HEK293T (cell line): ENCODE data around the gene ERAP2.

Experiments
- CTCF ChIA-PET: fragments of 350-600 bp; formaldehyde crosslinking; extraction: SDS; loops from one replicate; lab custom pipeline; 2021; ENCODE audit warnings: antibody characterized with exemption, inconsistent platforms; lab: Yijun Ruan, JAX
- POLR2A ChIA-PET: fragments of 350-600 bp; formaldehyde crosslinking; extraction: SDS; loops from one replicate; lab custom pipeline; 2020; ENCODE audit warnings: antibody characterized with exemption, inconsistent platforms; lab: Yijun Ruan, JAX
- DNase-seq: peaks from one replicate; pipeline ENCODE4 v3.0.0; 2012; ENCODE audit warnings: mixed read lengths; ENCODE audit errors: extremely low spot score
- ARNT ChIP-seq: fragments of 450-650 bp; IDR thresholded peaks from 2 replicates; pipeline ENCODE4 v1.6.1; 2017; ENCODE audit warnings: mild to moderate bottlenecking
- BHLHE40 ChIP-seq: fragments of 450-650 bp; IDR thresholded peaks from 2 replicates; pipeline ENCODE4 v1.6.1; 2016; ENCODE audit warnings: mild to moderate bottlenecking, moderate library complexity, borderline replicate concordance
- CTBP1 ChIP-seq: fragments of 450-650 bp; IDR thresholded peaks from 2 replicates; pipeline ENCODE4 v1.6.1; 2016; ENCODE audit warnings: borderline replicate concordance
- ELF4 ChIP-seq: fragments of 450-650 bp; IDR thresholded peaks from 2 replicates; pipeline ENCODE4 v1.6.1; 2017; ENCODE audit warnings: antibody characterized with exemption
- FOXA1 ChIP-seq: fragments of 450-650 bp; IDR thresholded peaks from 2 replicates; pipeline ENCODE4 v1.6.1; 2016; ENCODE audit warnings: mild to moderate bottlenecking
- FOXK2 ChIP-seq: fragments of 450-650 bp; IDR thresholded peaks from 2 replicates; pipeline ENCODE4 v1.6.1; 2016; ENCODE audit warnings: mild to moderate bottlenecking
- FOXM1 ChIP-seq: fragments of 450-650 bp; IDR thresholded peaks from 2 replicates; pipeline ENCODE4 v1.6.1; 2017; ENCODE audit warnings: mild to moderate bottlenecking, borderline replicate concordance
- HDGF ChIP-seq: fragments of 450-650 bp; IDR thresholded peaks from 2 replicates; pipeline ENCODE4 v1.6.1; 2017; ENCODE audit warnings: antibody characterized with exemption, borderline replicate concordance
- L3MBTL2 ChIP-seq: fragments of 450-650 bp; conservative IDR thresholded peaks from 2 replicates; pipeline ENCODE4 v1.6.1; 2016; ENCODE audit warnings: mild to moderate bottlenecking
- LEF1 ChIP-seq: fragments of 450-650 bp; IDR thresholded peaks from 2 replicates; pipeline ENCODE4 v1.6.1; 2017; ENCODE audit warnings: mild to moderate bottlenecking, borderline replicate concordance
- NFRKB ChIP-seq: fragments of 450-650 bp; IDR thresholded peaks from 2 replicates; pipeline ENCODE4 v1.6.1; 2016; ENCODE audit warnings: mild to moderate bottlenecking, moderate library complexity
- PKNOX1 ChIP-seq: fragments of 450-650 bp; IDR thresholded peaks from 2 replicates; pipeline ENCODE4 v1.6.1; 2016
- SP1 ChIP-seq: fragments of 450-650 bp; IDR thresholded peaks from 2 replicates; pipeline ENCODE4 v1.6.1; 2017
- SUZ12 ChIP-seq: fragments of 450-650 bp; IDR thresholded peaks from 2 replicates; pipeline ENCODE4 v1.6.1; 2016; ENCODE audit warnings: mild to moderate bottlenecking
- TARDBP ChIP-seq: fragments of 450-650 bp; IDR thresholded peaks from 2 replicates; pipeline ENCODE4 v1.6.1; 2016
- ZNF384 ChIP-seq: fragments of 450-650 bp; IDR thresholded peaks from 2 replicates; pipeline ENCODE4 v1.6.1; 2016

Gene ERAP2

GRCh38 chr5:96869372-96869641, 7.0 kb upstream of the ERAP2 start:
- POLR2A ChIA-PET: interaction anchor here (0.8 kb wide), 1 partner anchor 67 kb away, joined by 4 read pairs; the partner anchor contains the start of gene LNPEP
- TF ChIP-seq CTBP1: no peak
- no peak for TF ChIP-seq NFRKB
- TF ChIP-seq ELF4: no peak
- TF ChIP-seq ZNF384: no peak
- TF ChIP-seq FOXM1: no peak
- TF ChIP-seq FOXA1: no peak
- TF ChIP-seq ARNT: no peak
- TF ChIP-seq FOXK2: no peak
- TF ChIP-seq BHLHE40: no peak
- no peak for TF ChIP-seq TARDBP
- TF ChIP-seq SP1: no peak
- no peak for TF ChIP-seq HDGF
- no peak for TF ChIP-seq SUZ12
- TF ChIP-seq L3MBTL2: no peak
- TF ChIP-seq PKNOX1: no peak
- TF ChIP-seq LEF1: no peak

GRCh38 chr5:96870094-96871026, 5.9 kb upstream of the ERAP2 start:
- DNase-seq: no peak
- POLR2A ChIA-PET: interaction anchor here (1.1 kb wide), 1 partner anchor 63 kb away, joined by 3 read pairs; the partner anchor contains the start of gene ERAP1
- TF ChIP-seq FOXA1 (no peak), SUZ12 (no peak), ARNT (no peak), SP1 (no peak), BHLHE40 (no peak), PKNOX1 (no peak), CTBP1 (no peak), NFRKB (no peak), HDGF (no peak), TARDBP (no peak), L3MBTL2 (no peak), FOXM1 (no peak), LEF1 (no peak), ELF4 (no peak), FOXK2 (no peak), ZNF384 (no peak)
- CTCF ChIA-PET: interaction anchor here (1.2 to 3.2 kb wide), 7 partner anchors 7 to 291 kb away, joined by 3 to 21 read pairs (median 6); partner anchors contain the start of gene LIX1

More at GRCh38 chr5:96869372-96869641, 7.0 kb upstream of the ERAP2 start:
- no peak for DNase-seq
- CTCF ChIA-PET: interaction anchor here (0.6 to 3.2 kb wide), 28 partner anchors 9 to 328 kb away, joined by 3 to 21 read pairs (median 4); partner anchors contain the start of genes LIX1 and LNPEP

GRCh38 chr5:96871027-96871399, 5.3 kb upstream of the ERAP2 start:
- DNase-seq: no peak
- TF ChIP-seq HDGF: no peak
- TF ChIP-seq BHLHE40: no peak
- TF ChIP-seq SUZ12: no peak
- TF ChIP-seq PKNOX1: no peak
- TF ChIP-seq FOXA1: no peak
- TF ChIP-seq ZNF384: no peak
- no peak for TF ChIP-seq ELF4
- TF ChIP-seq FOXM1: no peak
- TF ChIP-seq L3MBTL2: no peak
- no peak for TF ChIP-seq CTBP1
- no peak for TF ChIP-seq SP1
- no peak for TF ChIP-seq FOXK2
- TF ChIP-seq TARDBP: no peak
- no peak for TF ChIP-seq NFRKB
- ChIA-PET CTCF (no interaction called here), POLR2A (interaction anchor here (1.1 kb wide), 1 partner anchor 63 kb away, joined by 3 read pairs; the partner anchor contains the start of gene ERAP1)

- TF ChIP-seq NFRKB (no peak), BHLHE40 (no peak), ELF4 (no peak), FOXK2 (no peak), SP1 (no peak), L3MBTL2 (no peak), ZNF384 (no peak), ARNT (no peak), FOXM1 (no peak), LEF1 (no peak), PKNOX1 (no peak)
- ChIA-PET CTCF (interaction anchor here (0.6 kb wide), 1 partner anchor 269 kb away, joined by 4 read pairs; no protein-coding TSS in a partner anchor), POLR2A (interaction anchor here (1.1 kb wide), 1 partner anchor 64 kb away, joined by 3 read pairs; the partner anchor contains the start of gene ERAP1)
- no peak for DNase-seq
These were observed 4.6 kb upstream of the ERAP2 start for GRCh38 chr5:96871686-96872085.
